GM21423 (cell line): Measurements from ENCODE around the gene C11orf16.
"Not testable (repeated sequence)": the region's sequence is repeated elsewhere in the genome, so short reads cannot be mapped to it uniquely, and the experiment has no call there.

Source experiments
- ATAC-seq: cut with Tn5 transposase; IDR thresholded peaks from one replicate; pipeline ENCODE4 v1.9.1; 2021; ENCODE audit warnings: mild to moderate bottlenecking, moderate library complexity; ENCODE audit not compliant: unreplicated experiment

Gene C11orf16

GRCh38 chr11:8937659-8938058 lies 4.9 kb upstream of the C11orf16 start:
- ATAC-seq = no peak

GRCh38 chr11:8937159-8937558 lies 4.4 kb upstream of the C11orf16 start:
- no peak for ATAC-seq

- not testable (repeated sequence) for ATAC-seq
Observed at GRCh38 chr11:8935789-8936188, 3.0 kb upstream of the C11orf16 start.

GRCh38 chr11:8934742-8935488 lies 2.2 kb upstream of the C11orf16 start:
- no peak for ATAC-seq

GRCh38 chr11:8933931-8934330 lies 1.2 kb upstream of the C11orf16 start:
- no peak for ATAC-seq

GRCh38 chr11:8930456-8931175 lies 2.1 kb downstream of the C11orf16 start:
- no peak for ATAC-seq

- ATAC-seq = no peak
Observed at GRCh38 chr11:8928981-8929615, 3.6 kb downstream of the C11orf16 start.

- ATAC-seq = no peak
Observed at GRCh38 chr11:8928205-8928604, 4.5 kb downstream of the C11orf16 start.

- ATAC-seq = no peak
Observed at GRCh38 chr11:8927233-8927632, 5.5 kb downstream of the C11orf16 start.

- ATAC-seq = no peak
Observed at GRCh38 chr11:8926236-8926635, 6.5 kb downstream of the C11orf16 start.

GRCh38 chr11:8925711-8926110 lies 7.0 kb downstream of the C11orf16 start:
- no peak for ATAC-seq

GRCh38 chr11:8922691-8923090 lies 10.1 kb downstream of the C11orf16 start:
- ATAC-seq = no peak

- ATAC-seq = no peak
Observed at GRCh38 chr11:8917157-8917825, 15.5 kb downstream of the C11orf16 start.

GRCh38 chr11:8914661-8915018 lies 18.1 kb downstream of the C11orf16 start:
- no peak for ATAC-seq

- ATAC-seq = no peak
Observed at GRCh38 chr11:8913961-8914660, 18.6 kb downstream of the C11orf16 start.

- peak; percentile 81 for ATAC-seq
Observed at GRCh38 chr11:8911029-8911823, 21.5 kb downstream of the C11orf16 start, which contains the start of gene AKIP1. TSS of gene AKIP1 (plus strand) at chr11:8911189. CDS start at chr11:8911450, 261 bp downstream.

GRCh38 chr11:8910649-8911026 lies 22.1 kb downstream of the C11orf16 start:
- ATAC-seq = peak; percentile 17

GRCh38 chr11:8908099-8908498 lies 24.6 kb downstream of the C11orf16 start:
- no peak for ATAC-seq

GRCh38 chr11:8907116-8907515 lies 25.6 kb downstream of the C11orf16 start:
- ATAC-seq = no peak
